ENCODE measurements around the gene CDK16. TPM values are rescaled to one million over a fixed set of nuclear protein-coding genes. Genes with fewer than 3 reads are reported as not detected.

Gene CDK16
- polyA plus RNA-seq, 4 donors, result 48.9 to 75.8 (median 57.2) TPM

DNA sequence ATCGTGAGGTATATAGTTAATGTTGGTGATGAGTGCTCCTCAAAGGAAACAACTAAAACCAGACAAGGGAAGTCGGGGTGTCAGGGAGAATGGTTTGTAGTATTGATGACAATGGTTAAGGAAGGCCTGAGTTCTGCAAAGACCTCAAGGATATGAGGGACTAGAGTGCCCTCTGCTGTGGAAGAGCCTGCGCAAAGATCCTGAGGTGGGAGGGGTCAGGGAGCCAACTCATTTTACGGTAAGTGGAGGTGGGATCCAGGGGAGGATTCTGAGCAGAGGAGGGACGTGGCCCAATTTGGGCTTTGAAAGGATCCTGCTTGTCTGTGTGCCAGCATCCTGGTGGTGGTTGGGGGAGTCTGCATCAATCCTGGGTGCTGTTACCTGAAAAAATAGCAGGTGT is 13.5 kb upstream of the CDK16 start:
- Histone ChIP-seq H3K36me3 (ENCODE audit: control insufficient read depth in 3 of 3, insufficient read depth in 2 of 3, low read depth in 1 of 3, low read length in 3 of 3) (peaks cover 22 to 81% (median 52%) of the 10 kb centered on the region in 3 donors), H3K27ac (ENCODE audit: low read depth in 1 of 3, low read length in 2 of 3) (no peak overlapping the region), H3K4me3 (ENCODE audit: low read depth in 1 of 3, low read length in 3 of 3) (no peak overlapping the region), H3K4me1 (ENCODE audit: control insufficient read depth in 3 of 3, insufficient read depth in 2 of 3, low read depth in 1 of 3, low read length in 2 of 3) (peaks cover 0 to 19% (median 0%) of the 10 kb centered on the region in 3 donors), H3K9me3 (ENCODE audit: control insufficient read depth in 2 of 2, insufficient read depth in 1 of 2, low read depth in 1 of 2, low read length in 1 of 2) (no peaks in the 10 kb centered on the region), H3K27me3 (ENCODE audit: control insufficient read depth in 3 of 3, insufficient read depth in 3 of 3, low read length in 3 of 3) (no peaks in the 10 kb centered on the region)
- 74 to 92% (median 80%) methylated on average over 5 of the region's 5 CpGs for WGBS, 3 donors
- FAIRE-seq, result no peak
- no peak for DNase-seq

DNA sequence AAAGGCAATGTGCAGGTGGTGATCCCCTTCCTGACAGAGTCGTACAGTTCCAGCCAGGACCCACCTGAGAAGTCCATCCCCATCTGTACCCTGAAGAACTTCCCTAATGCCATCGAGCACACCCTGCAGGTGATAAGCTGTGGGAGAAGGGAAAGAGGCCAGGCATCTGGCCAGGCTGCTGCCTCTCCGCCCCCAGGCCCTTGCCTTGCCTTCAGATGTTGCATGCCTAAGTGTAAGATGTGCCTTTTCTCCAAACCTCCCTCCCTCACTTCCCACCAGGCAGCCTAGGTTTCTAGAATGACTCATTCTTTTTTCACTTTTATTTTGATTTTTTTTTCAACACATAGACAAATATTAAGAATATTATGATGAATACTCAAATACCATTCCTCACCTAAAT is 12.2 kb upstream of the CDK16 start:
- Histone ChIP-seq H3K9me3 (ENCODE audit: control insufficient read depth in 2 of 2, insufficient read depth in 1 of 2, low read depth in 1 of 2, low read length in 1 of 2) (no peaks in the 10 kb centered on the region), H3K36me3 (ENCODE audit: control insufficient read depth in 3 of 3, insufficient read depth in 2 of 3, low read depth in 1 of 3, low read length in 3 of 3) (peaks cover 19 to 79% (median 52%) of the 10 kb centered on the region in 3 donors), H3K4me1 (ENCODE audit: control insufficient read depth in 3 of 3, insufficient read depth in 2 of 3, low read depth in 1 of 3, low read length in 2 of 3) (peaks cover 0 to 6% (median 0%) of the 10 kb centered on the region in 3 donors), H3K27ac (ENCODE audit: low read depth in 1 of 3, low read length in 2 of 3) (no peak overlapping the region), H3K4me3 (ENCODE audit: low read depth in 1 of 3, low read length in 3 of 3) (no peak overlapping the region), H3K27me3 (ENCODE audit: control insufficient read depth in 3 of 3, insufficient read depth in 3 of 3, low read length in 3 of 3) (no peaks in the 10 kb centered on the region)
- no peak for FAIRE-seq
- WGBS, 3 donors, result 64 to 84% (median 80%) methylated on average over 3 of the region's 3 CpGs
- DNase-seq, result no peak

GRCh38 chrX:47208108-47208507 is 10.4 kb upstream of the CDK16 start:
- Histone ChIP-seq H3K27me3 (ENCODE audit: control insufficient read depth in 3 of 3, insufficient read depth in 3 of 3, low read length in 3 of 3) (no peaks in the 10 kb centered on the region), H3K4me1 (ENCODE audit: control insufficient read depth in 3 of 3, insufficient read depth in 2 of 3, low read depth in 1 of 3, low read length in 2 of 3) (no peaks in the 10 kb centered on the region), H3K36me3 (ENCODE audit: control insufficient read depth in 3 of 3, insufficient read depth in 2 of 3, low read depth in 1 of 3, low read length in 3 of 3) (peaks cover 16 to 71% (median 52%) of the 10 kb centered on the region in 3 donors), H3K9me3 (ENCODE audit: control insufficient read depth in 2 of 2, insufficient read depth in 1 of 2, low read depth in 1 of 2, low read length in 1 of 2) (no peaks in the 10 kb centered on the region), H3K27ac (ENCODE audit: low read depth in 1 of 3, low read length in 2 of 3) (no peak overlapping the region), H3K4me3 (ENCODE audit: low read depth in 1 of 3, low read length in 3 of 3) (no peak overlapping the region)
- WGBS, 3 donors, result 84 to 90% (median 89%) methylated on average over 12 of the region's 12 CpGs
- FAIRE-seq (no peak), DNase-seq (no peak)

DNA sequence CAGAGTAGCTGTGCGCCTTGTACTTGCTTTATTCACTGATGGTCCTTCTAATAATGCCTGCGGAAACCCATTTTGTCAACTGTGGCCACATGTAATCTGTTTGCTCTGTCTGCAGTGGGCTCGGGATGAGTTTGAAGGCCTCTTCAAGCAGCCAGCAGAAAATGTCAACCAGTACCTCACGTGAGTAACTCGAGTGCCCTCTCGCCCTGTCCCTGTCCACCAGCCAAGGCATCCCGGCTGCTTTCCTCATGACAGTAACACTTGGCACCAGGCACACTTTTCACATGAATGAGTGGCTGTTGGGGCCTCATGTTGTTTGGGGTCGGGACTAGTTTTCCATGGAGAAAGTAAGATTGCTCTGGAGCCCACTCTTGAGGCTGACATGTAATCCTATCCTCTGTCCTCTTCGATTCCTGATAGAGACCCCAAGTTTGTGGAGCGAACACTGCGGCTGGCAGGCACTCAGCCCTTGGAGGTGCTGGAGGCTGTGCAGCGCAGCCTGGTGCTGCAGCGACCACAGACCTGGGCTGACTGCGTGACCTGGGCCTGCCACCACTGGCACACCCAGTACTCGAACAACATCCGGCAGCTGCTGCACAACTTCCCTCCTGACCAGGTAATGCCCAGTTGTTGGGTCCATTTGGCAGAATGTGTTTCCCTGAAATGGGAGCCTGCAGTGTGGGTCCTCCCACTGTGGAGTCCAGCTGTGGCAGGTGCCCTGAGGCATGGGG is 8.8 kb upstream of the CDK16 start:
- 92 to 99% (median 93%) methylated on average over 16 of the region's 16 CpGs for WGBS, 3 donors
- Histone ChIP-seq H3K9me3 (ENCODE audit: control insufficient read depth in 2 of 2, insufficient read depth in 1 of 2, low read depth in 1 of 2, low read length in 1 of 2) (no peaks in the 10 kb centered on the region), H3K36me3 (ENCODE audit: control insufficient read depth in 3 of 3, insufficient read depth in 2 of 3, low read depth in 1 of 3, low read length in 3 of 3) (peaks cover 18 to 72% (median 45%) of the 10 kb centered on the region in 3 donors), H3K27me3 (ENCODE audit: control insufficient read depth in 3 of 3, insufficient read depth in 3 of 3, low read length in 3 of 3) (no peaks in the 10 kb centered on the region), H3K27ac (ENCODE audit: low read depth in 1 of 3, low read length in 2 of 3) (no peak overlapping the region), H3K4me3 (ENCODE audit: low read depth in 1 of 3, low read length in 3 of 3) (no peak overlapping the region), H3K4me1 (ENCODE audit: control insufficient read depth in 3 of 3, insufficient read depth in 2 of 3, low read depth in 1 of 3, low read length in 2 of 3) (no peaks in the 10 kb centered on the region)
- DNase-seq (no peak), FAIRE-seq (no peak)

DNA sequence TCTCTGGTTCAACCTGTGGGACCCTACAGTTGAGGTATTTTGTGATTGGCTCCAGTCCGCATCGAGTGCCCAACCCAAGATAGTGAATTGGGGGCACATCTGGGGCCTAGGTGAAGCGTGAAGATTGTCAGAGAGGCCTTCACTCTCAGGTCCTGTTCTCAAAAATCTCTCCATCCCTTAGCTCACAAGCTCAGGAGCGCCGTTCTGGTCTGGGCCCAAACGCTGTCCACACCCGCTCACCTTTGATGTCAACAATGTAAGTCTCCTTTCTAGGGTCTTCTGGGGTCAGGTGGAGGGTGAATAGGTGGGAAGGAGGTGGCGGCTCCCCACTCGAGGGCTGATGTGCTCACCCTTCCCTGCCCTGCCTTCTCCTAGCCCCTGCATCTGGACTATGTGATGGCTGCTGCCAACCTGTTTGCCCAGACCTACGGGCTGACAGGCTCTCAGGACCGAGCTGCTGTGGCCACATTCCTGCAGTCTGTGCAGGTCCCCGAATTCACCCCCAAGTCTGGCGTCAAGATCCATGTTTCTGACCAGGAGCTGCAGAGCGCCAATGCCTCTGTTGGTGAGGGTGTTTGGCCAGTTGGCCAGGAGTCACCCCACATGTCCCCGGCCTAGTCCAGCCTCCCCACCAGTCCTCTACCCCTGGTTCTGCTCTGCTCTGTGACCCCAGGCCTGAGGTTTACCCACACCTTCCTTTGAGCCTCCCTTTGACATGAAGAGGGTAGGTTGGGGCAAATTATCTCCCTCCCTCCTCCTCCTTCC is 7.6 kb upstream of the CDK16 start:
- no peaks in the 10 kb centered on the region for H3K27me3 ChIP-seq (ENCODE audit: control insufficient read depth in 3 of 3, insufficient read depth in 3 of 3, low read length in 3 of 3)
- 91 to 95% (median 93%) methylated on average over 11 to 15 of the region's 15 CpGs for WGBS, 3 donors
- H3K36me3 ChIP-seq (ENCODE audit: control insufficient read depth in 3 of 3, insufficient read depth in 2 of 3, low read depth in 1 of 3, low read length in 3 of 3), result peaks cover 14 to 75% (median 49%) of the 10 kb centered on the region in 3 donors
- H3K4me3 ChIP-seq (ENCODE audit: low read depth in 1 of 3, low read length in 3 of 3), result no peak overlapping the region
- no peaks in the 10 kb centered on the region for H3K4me1 ChIP-seq (ENCODE audit: control insufficient read depth in 3 of 3, insufficient read depth in 2 of 3, low read depth in 1 of 3, low read length in 2 of 3)
- no peaks in the 10 kb centered on the region for H3K9me3 ChIP-seq (ENCODE audit: control insufficient read depth in 2 of 2, insufficient read depth in 1 of 2, low read depth in 1 of 2, low read length in 1 of 2)
- no peak for DNase-seq
- FAIRE-seq, result no peak
- H3K27ac ChIP-seq (ENCODE audit: low read depth in 1 of 3, low read length in 2 of 3), result no peak overlapping the region

DNA sequence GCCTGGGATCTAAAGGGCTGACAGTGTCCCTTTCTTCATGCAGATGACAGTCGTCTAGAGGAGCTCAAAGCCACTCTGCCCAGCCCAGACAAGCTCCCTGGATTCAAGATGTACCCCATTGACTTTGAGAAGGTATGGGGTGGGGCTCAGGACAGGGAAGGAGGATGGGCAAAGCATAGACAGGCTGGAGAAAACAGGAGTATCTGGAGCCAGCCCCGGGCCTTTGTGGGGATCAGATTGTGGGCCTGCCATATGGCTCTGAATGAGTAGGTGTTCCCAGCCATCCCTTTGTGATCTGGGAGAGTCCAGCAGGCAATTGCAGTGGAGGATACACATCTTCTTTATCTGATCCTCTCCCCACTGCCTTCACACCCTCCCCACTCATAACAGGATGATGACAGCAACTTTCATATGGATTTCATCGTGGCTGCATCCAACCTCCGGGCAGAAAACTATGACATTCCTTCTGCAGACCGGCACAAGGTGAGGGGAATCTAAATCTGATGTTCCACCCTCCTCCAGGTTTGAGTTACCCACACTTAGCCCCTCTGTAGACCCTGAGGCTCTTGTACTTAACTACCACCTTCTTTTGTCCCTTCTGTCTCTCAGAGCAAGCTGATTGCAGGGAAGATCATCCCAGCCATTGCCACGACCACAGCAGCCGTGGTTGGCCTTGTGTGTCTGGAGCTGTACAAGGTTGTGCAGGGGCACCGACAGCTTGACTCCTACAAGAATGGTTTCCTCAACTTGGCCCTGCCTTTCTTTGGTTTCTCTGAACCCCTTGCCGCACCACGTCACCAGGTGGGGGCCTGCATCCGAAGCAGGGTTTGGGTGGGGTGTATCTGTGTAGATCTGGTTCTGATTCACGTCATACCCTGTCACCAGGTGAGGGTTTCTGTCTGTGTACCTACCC is 5.8 kb upstream of the CDK16 start:
- 93 to 95% (median 93%) methylated on average over 12 of the region's 12 CpGs for WGBS, 3 donors
- Histone ChIP-seq H3K36me3 (ENCODE audit: control insufficient read depth in 3 of 3, insufficient read depth in 2 of 3, low read depth in 1 of 3, low read length in 3 of 3) (peaks cover 9 to 74% (median 37%) of the 10 kb centered on the region in 3 donors), H3K27me3 (ENCODE audit: control insufficient read depth in 3 of 3, insufficient read depth in 3 of 3, low read length in 3 of 3) (no peaks in the 10 kb centered on the region), H3K27ac (ENCODE audit: low read depth in 1 of 3, low read length in 2 of 3) (no peak overlapping the region), H3K9me3 (ENCODE audit: control insufficient read depth in 2 of 2, insufficient read depth in 1 of 2, low read depth in 1 of 2, low read length in 1 of 2) (no peaks in the 10 kb centered on the region), H3K4me1 (ENCODE audit: control insufficient read depth in 3 of 3, insufficient read depth in 2 of 3, low read depth in 1 of 3, low read length in 2 of 3) (peaks cover 0 to 9% (median 0%) of the 10 kb centered on the region in 3 donors), H3K4me3 (ENCODE audit: low read depth in 1 of 3, low read length in 3 of 3) (no peak overlapping the region)
- no peak for DNase-seq
- no peak for FAIRE-seq

- 85 to 92% (median 87%) methylated on average over 17 to 20 of the region's 20 CpGs for WGBS, 3 donors
- no peak for FAIRE-seq
These were observed 3.9 kb upstream of the CDK16 start for GRCh38 chrX:47214435-47215077.

More at GRCh38 chrX:47214435-47215077, 3.9 kb upstream of the CDK16 start:
- no peak for DNase-seq
- Histone ChIP-seq H3K4me1 (ENCODE audit: control insufficient read depth in 3 of 3, insufficient read depth in 2 of 3, low read depth in 1 of 3, low read length in 2 of 3) (peaks cover 0 to 9% (median 0%) of the 10 kb centered on the region in 3 donors), H3K27ac (ENCODE audit: low read depth in 1 of 3, low read length in 2 of 3) (no peak overlapping the region), H3K27me3 (ENCODE audit: control insufficient read depth in 3 of 3, insufficient read depth in 3 of 3, low read length in 3 of 3) (no peaks in the 10 kb centered on the region), H3K4me3 (ENCODE audit: low read depth in 1 of 3, low read length in 3 of 3) (no peak overlapping the region), H3K36me3 (ENCODE audit: control insufficient read depth in 3 of 3, insufficient read depth in 2 of 3, low read depth in 1 of 3, low read length in 3 of 3) (peaks cover 5 to 59% (median 35%) of the 10 kb centered on the region in 3 donors), H3K9me3 (ENCODE audit: control insufficient read depth in 2 of 2, insufficient read depth in 1 of 2, low read depth in 1 of 2, low read length in 1 of 2) (no peaks in the 10 kb centered on the region)

All from small intestine (tissue), 7 donors.